H1 (cell line): ENCODE measurements around the gene TLK1. TPM values are rescaled to one million over a fixed set of nuclear protein-coding genes. Genes with fewer than 3 reads are reported as not detected.

Source experiments
- CTCF ChIA-PET: fragments of 300-600 bp; sonication (Branson Sonifier 250); formaldehyde crosslinking; loops from one replicate; lab custom pipeline; 2021; ENCODE audit not compliant: partially characterized antibody; lab: Charles Lee
- POLR2A ChIA-PET: fragments of 300-600 bp; sonication (Branson Sonifier 250); formaldehyde crosslinking; loops from one replicate; lab custom pipeline; 2021; ENCODE audit warnings: inconsistent platforms; ENCODE audit not compliant: partially characterized antibody; lab: Charles Lee
- DNase-seq, 2 experiments: peaks; one replicate each; pipeline versions ENCODE4 v3.0.0 to v3.0.0-alpha.2; 2010 to 2022; ENCODE audit warnings: low spot score in 2 of 2, low read depth in 1 of 2, mixed read lengths in 1 of 2
- FAIRE-seq: peaks from 2 replicates; lab custom pipeline; 2011; peaks lifted over from hg19 to GRCh38; lab: Jason Lieb, UNC
- H2AFZ ChIP-seq: 2 replicates; pipeline ENCODE4 v1.8.1; 2012; ENCODE audit warnings: low read length, inconsistent platforms
- H2AK5ac ChIP-seq: 2 replicates; pipeline ENCODE4 v1.6.1; 2013; ENCODE audit warnings: low read depth, low read length
- H2BK120ac ChIP-seq: replicated peaks from 2 replicates; pipeline ENCODE3; 2013; ENCODE audit warnings: low read depth, low read length, inconsistent platforms
- H2BK12ac ChIP-seq: 2 replicates; pipeline ENCODE4 v1.6.1; 2013; ENCODE audit warnings: low read depth, low read length
- H2BK15ac ChIP-seq: 2 replicates; pipeline ENCODE4 v1.6.1; 2013; ENCODE audit warnings: low read length
- H2BK20ac ChIP-seq: 2 replicates; pipeline ENCODE4 v1.6.1; 2013; ENCODE audit warnings: low read length
- H2BK5ac ChIP-seq: 2 replicates; pipeline ENCODE4 v1.6.1; 2013; ENCODE audit warnings: low read depth, low read length
- H3K14ac ChIP-seq: 2 replicates; pipeline ENCODE4 v1.6.1; 2013; ENCODE audit warnings: inconsistent platforms; ENCODE audit not compliant: insufficient read length
- H3K18ac ChIP-seq: 2 replicates; pipeline ENCODE4 v1.6.1; 2013; ENCODE audit warnings: low read length; ENCODE audit errors: extremely low read depth
- H3K23ac ChIP-seq: 2 replicates; pipeline ENCODE4 v1.6.1; 2013; ENCODE audit warnings: inconsistent platforms; ENCODE audit not compliant: insufficient read length
- H3K23me2 ChIP-seq: 2 replicates; pipeline ENCODE4 v1.6.1; 2013; ENCODE audit warnings: low read depth, low read length
- H3K27ac ChIP-seq: 2 replicates; pipeline ENCODE4 v1.6.1; 2011; ENCODE audit warnings: low read depth, low read length, inconsistent platforms
- H3K27me3 ChIP-seq, 4 experiments: replicated peaks in 1 of 4; 1 replicate in 1 of 4; 2 replicates in 3 of 4; pipeline versions ENCODE4 v1.6.1 to v1.8.1; 2011 to 2013; ENCODE audit warnings: low read length in 3 of 4, mild to moderate bottlenecking in 3 of 4, inconsistent platforms in 2 of 4, mixed read lengths in 2 of 4, moderate library complexity in 1 of 4; ENCODE audit not compliant: control insufficient read depth in 3 of 4, insufficient read depth in 3 of 4; ENCODE audit errors: extremely low read depth in 1 of 4
- H3K36me3 ChIP-seq, 4 experiments: 2 replicates each; pipeline versions ENCODE4 v1.6.1 to v1.8.1; 2011 to 2013; ENCODE audit warnings: mild to moderate bottlenecking in 4 of 4, low read length in 3 of 4, moderate library complexity in 2 of 4, control low read depth in 1 of 4, inconsistent platforms in 1 of 4; ENCODE audit not compliant: insufficient read depth in 4 of 4, control insufficient read depth in 2 of 4
- H3K4ac ChIP-seq: replicated peaks from 2 replicates; pipeline ENCODE3; 2013; ENCODE audit warnings: low read length, low read depth, mixed read lengths, inconsistent platforms; ENCODE audit not compliant: insufficient read length
- H3K4me1 ChIP-seq, 4 experiments: replicated peaks in 1 of 4; 1 replicate in 1 of 4; 2 replicates in 3 of 4; pipeline versions ENCODE4 v1.6.1 to v1.8.1; 2011 to 2013; ENCODE audit warnings: low read length in 3 of 4, inconsistent platforms in 2 of 4, mixed read lengths in 1 of 4; ENCODE audit not compliant: insufficient read depth in 4 of 4, control insufficient read depth in 3 of 4
- H3K4me2 ChIP-seq, 2 experiments: 2 replicates each; pipeline versions ENCODE4 v1.6.1 to v1.8.1; 2011 to 2013; ENCODE audit warnings: low read depth in 2 of 2, low read length in 2 of 2, control low read depth in 1 of 2, inconsistent platforms in 1 of 2, mild to moderate bottlenecking in 1 of 2; ENCODE audit not compliant: insufficient read depth in 1 of 2
- H3K4me3 ChIP-seq, 4 experiments: fragments of 200-600, 300-600 bp in 1 of 4; sonication (generic), shearing (Covaris generic), sonication (Bioruptor Twin) in 1 of 4; 2 replicates each; pipeline versions ENCODE4 v1.5.1 to v1.8.1; 2011 to 2016; ENCODE audit warnings: low read length in 4 of 4, low read depth in 3 of 4, control low read depth in 2 of 4, inconsistent platforms in 2 of 4, mild to moderate bottlenecking in 2 of 4, mixed read lengths in 1 of 4, moderate library complexity in 1 of 4; ENCODE audit not compliant: insufficient read depth in 2 of 4; ENCODE audit errors: extremely low read depth in 1 of 4
- H3K56ac ChIP-seq: replicated peaks from 2 replicates; pipeline ENCODE3; 2013; ENCODE audit warnings: low read depth, mild to moderate bottlenecking, mixed read lengths, low read length, inconsistent platforms; ENCODE audit not compliant: insufficient read length
- H3K79me1 ChIP-seq: 2 replicates; pipeline ENCODE4 v1.6.1; 2013; ENCODE audit warnings: low read depth, low read length, control low read depth
- H3K79me2 ChIP-seq, 2 experiments: 2 replicates each; pipeline versions ENCODE4 v1.6.1 to v1.8.1; 2012 to 2013; ENCODE audit warnings: low read length in 2 of 2, mild to moderate bottlenecking in 2 of 2, inconsistent platforms in 1 of 2; ENCODE audit not compliant: insufficient read depth in 2 of 2, control insufficient read depth in 1 of 2
- H3K9ac ChIP-seq, 4 experiments: replicated peaks in 1 of 4; 1 replicate in 1 of 4; 2 replicates in 3 of 4; pipeline versions ENCODE4 v1.6.1 to v1.8.1; 2011 to 2013; ENCODE audit warnings: low read depth in 3 of 4, low read length in 3 of 4, control low read depth in 2 of 4, mild to moderate bottlenecking in 2 of 4, moderate library complexity in 2 of 4, inconsistent platforms in 1 of 4; ENCODE audit errors: extremely low read depth in 1 of 4
- H3K9me3 ChIP-seq, 2 experiments: 2 replicates each; pipeline versions ENCODE4 v1.6.1 to v1.8.1; 2012 to 2013; ENCODE audit warnings: mild to moderate bottlenecking in 2 of 2, moderate library complexity in 2 of 2, control low read depth in 1 of 2, inconsistent platforms in 1 of 2, low read depth in 1 of 2, low read length in 1 of 2, mixed read lengths in 1 of 2; ENCODE audit not compliant: insufficient read depth in 2 of 2
- H4K20me1 ChIP-seq, 2 experiments: replicated peaks in 1 of 2; 2 replicates each; pipeline versions ENCODE3 to v1.8.1; 2011 to 2013; ENCODE audit warnings: inconsistent platforms in 2 of 2, low read length in 2 of 2, mild to moderate bottlenecking in 1 of 2; ENCODE audit not compliant: insufficient read depth in 2 of 2, control insufficient read depth in 1 of 2
- H4K5ac ChIP-seq: 2 replicates; pipeline ENCODE4 v1.6.1; 2013; ENCODE audit warnings: low read length, low read depth, mixed read lengths, inconsistent platforms; ENCODE audit not compliant: insufficient read length
- H4K8ac ChIP-seq: 2 replicates; pipeline ENCODE4 v1.8.0; 2013; ENCODE audit warnings: mild to moderate bottlenecking, moderate library complexity, low read length, inconsistent platforms; ENCODE audit not compliant: insufficient read depth; ENCODE audit errors: extremely low read depth
- H4K91ac ChIP-seq: replicated peaks from 2 replicates; pipeline ENCODE3; 2013; ENCODE audit warnings: low read length, mixed read lengths, inconsistent platforms; ENCODE audit not compliant: insufficient read length
- ATF3 ChIP-seq: IDR thresholded peaks from 2 replicates; pipeline ENCODE4 v1.6.1; 2011; ENCODE audit warnings: low read depth, mild to moderate bottlenecking, low read length; ENCODE audit not compliant: insufficient read depth
- CBX8 ChIP-seq: fragments of 300-800, 300-1000 bp; sonication (generic); IDR thresholded peaks from 2 replicates; pipeline ENCODE4 v1.7.1; 2016; ENCODE audit warnings: low read depth, low read length, borderline replicate concordance
- CHD1 ChIP-seq: IDR thresholded peaks from 2 replicates; pipeline ENCODE4 v1.6.1; 2012; ENCODE audit warnings: low read depth, low read length, improper control_type of control experiment
- EGR1 ChIP-seq: IDR thresholded peaks from 2 replicates; pipeline ENCODE4 v1.6.1; 2011; ENCODE audit warnings: low read depth, low read length, borderline replicate concordance
- JUN ChIP-seq: IDR thresholded peaks from 2 replicates; pipeline ENCODE4 v1.6.1; 2011; ENCODE audit warnings: low read depth, mild to moderate bottlenecking, improper control_type of control experiment, low read length
- KDM1A ChIP-seq: fragments of 200-600, 300-600 bp; sonication (generic); IDR thresholded peaks from 2 replicates; pipeline ENCODE4 v1.7.1; 2016; ENCODE audit warnings: mild to moderate bottlenecking, low read length, borderline replicate concordance
- RNF2 ChIP-seq: fragments of 200-900, 300-1000 bp; sonication (generic); IDR thresholded peaks from 2 replicates; pipeline ENCODE4 v1.7.1; 2016; ENCODE audit warnings: borderline replicate concordance, low read depth, mild to moderate bottlenecking, antibody characterized with exemption, low read length; ENCODE audit not compliant: poor library complexity, severe bottlenecking; ENCODE audit errors: missing control alignments
- SP2 ChIP-seq: IDR thresholded peaks from 2 replicates; pipeline ENCODE4 v1.6.1; 2012; ENCODE audit warnings: mild to moderate bottlenecking, low read length, inconsistent platforms
- TEAD4 ChIP-seq: IDR thresholded peaks from 2 replicates; pipeline ENCODE4 v1.6.1; 2012; ENCODE audit warnings: low read depth, low read length, inconsistent platforms, mixed read lengths
- WGBS, 2 experiments: shearing (Covaris generic) in 1 of 2; methylation state at CpG; one replicate each; pipeline versions ENCODE4 v1.1.6 to v1.1.7; 2013 to 2015; ENCODE audit warnings: low lambda C conversion rate in 2 of 2, mixed read lengths in 2 of 2, inconsistent platforms in 1 of 2, low coverage in 1 of 2, missing lambda C conversion rate in 1 of 2; ENCODE audit not compliant: insufficient replicate concordance in 2 of 2, insufficient coverage in 1 of 2, insufficient read length in 1 of 2; ENCODE audit errors: extremely low coverage in 1 of 2, missing lambda C conversion rate in 1 of 2; 5-methylcytosine and 5-hydroxymethylcytosine counted together
- polyA plus RNA-seq, 7 experiments: library from polyadenylated mRNA; depleted of rRNA in 3 of 7; stranded (reverse) in 5 of 7; unstranded in 2 of 7; fragments of >200 nt in 5 of 7; fragments of 200-250 nt in 2 of 7; gene quantifications; 1 replicate in 5 of 7; 2 replicates in 1 of 7; 4 replicates in 1 of 7; pipeline versions ENCODE4 v1.2.1 to v1.2.3, GENCODE V29; 2011 to 2013; ENCODE audit warnings: missing spikeins in 2 of 7, mixed read lengths in 2 of 7
- total RNA-seq: library from RNA; stranded (reverse); fragmentation: NEBNext Ultra II Directional; extraction: Animal tissue kit (Norgen Biotek cat#: 25700); gene quantifications from 2 replicates; pipeline ENCODE4 v1.2.1, GENCODE V29; 2021

Gene TLK1
- total and polyA plus RNA-seq, 2 of the 8 experiments (the other 6 are each of a cell fraction or from before 2014, with no cell fraction given), result 11.2 to 102 TPM

GRCh38 chr2:171072164-171072563, 88.5 kb downstream of the TLK1 start:
- Histone ChIP-seq H3K4ac (no peak overlapping the region), H4K8ac (no peak overlapping the region), H2BK120ac (no peak overlapping the region), H2BK12ac (no peak overlapping the region), H2BK15ac (no peak overlapping the region), H2AFZ (no peak overlapping the region), H3K36me3 (peaks cover 0 to 4% (median 0%) of the 10 kb centered on the region in 4 experiments; a peak in 2 of 8 replicates), H3K4me3 (no peak overlapping the region), H3K9me3 (no peaks in the 10 kb centered on the region), H3K23me2 (no peaks in the 10 kb centered on the region), H3K9ac (no peak overlapping the region), H3K56ac (no peak overlapping the region), H3K79me2 (peaks cover 0 to 36% of the 10 kb centered on the region in 2 experiments; a peak in 2 of 4 replicates), H2AK5ac (no peak overlapping the region), H3K14ac (no peak overlapping the region), H3K27me3 (no peaks in the 10 kb centered on the region), H3K18ac (no peak overlapping the region), H2BK20ac (no peak overlapping the region), H3K79me1 (no peaks in the 10 kb centered on the region; the same call in 1 of the 2 replicates), H3K4me1 (no peaks in the 10 kb centered on the region), H4K91ac (no peak overlapping the region), H2BK5ac (no peak overlapping the region), H3K4me2 (no peak overlapping the region), H3K23ac (no peak overlapping the region), H4K20me1 (no peaks in the 10 kb centered on the region), H3K27ac (no peak overlapping the region), H4K5ac (no peak overlapping the region)
- DNase-seq, result no peak
- TF ChIP-seq CBX8 (no peak), CHD1 (no peak), ATF3 (no peak), KDM1A (no peak), TEAD4 (no peak), EGR1 (no peak), RNF2 (no peak), JUN (no peak), SP2 (no peak)
- no peak for FAIRE-seq
- WGBS, 2 experiments, result 95% methylated on average over 5 of the region's 5 CpGs; no CpG with 5 or more reads in 1 of the 2 experiments
- POLR2A ChIA-PET, result interaction anchor here (1.0 to 1.6 kb wide), 2 partner anchors 9 to 358 kb away, joined by 3 read pairs; no protein-coding TSS in a partner anchor
- CTCF ChIA-PET, result interaction anchor here (0.6 to 2.4 kb wide), 2 partner anchors 15 to 388 kb away, joined by 3 to 15 read pairs; no protein-coding TSS in a partner anchor
